GM13977 (cell line): ENCODE measurements around the gene HACD4.
"Not testable (repeated sequence)": the region's sequence is repeated elsewhere in the genome, so short reads cannot be mapped to it uniquely, and the experiment has no call there.

Experiments
- DNase-seq: peaks from one replicate; pipeline ENCODE4 v3.0.0; 2012; ENCODE audit warnings: low spot score
- CTCF ChIP-seq: IDR thresholded peaks from 2 replicates; pipeline ENCODE4 v1.5.1; 2012; ENCODE audit warnings: mild to moderate bottlenecking, control low read depth; ENCODE audit not compliant: insufficient read depth; ENCODE audit errors: extremely low read depth, missing control alignments
- in situ Hi-C: fragments of 300-500 bp; cut with MboI; formaldehyde crosslinking; loops from one replicate; pipeline ENCODE4 v1.12.0; 2022; ENCODE audit warnings: low sequenced_read_pairs, low pct_unique_long_range_greater_than_20kb, mixed read lengths, inconsistent platforms; ENCODE audit not compliant: unreplicated experiment

Gene HACD4

GRCh38 chr9:20985851-20986600 is 45.4 kb downstream of the HACD4 start:
- in situ Hi-C loops, result no loop called here
- no peak for TF ChIP-seq CTCF
- no peak for DNase-seq

- no peak for TF ChIP-seq CTCF
- no peak for DNase-seq
- in situ Hi-C loops, result no loop called here
Measured at GRCh38 chr9:20984506-20984905, 46.9 kb downstream of the HACD4 start.

GRCh38 chr9:20981486-20981885 is 50.0 kb downstream of the HACD4 start:
- no peak for DNase-seq
- in situ Hi-C loops, result no loop called here
- TF ChIP-seq CTCF, result no peak

- no peak for DNase-seq
- in situ Hi-C loops, result no loop called here
- no peak for TF ChIP-seq CTCF
Measured at GRCh38 chr9:20980832-20981455, 50.5 kb downstream of the HACD4 start.

- DNase-seq, result no peak
- TF ChIP-seq CTCF, result no peak
- in situ Hi-C loops, result no loop called here
Measured at GRCh38 chr9:20978249-20978648, 53.2 kb downstream of the HACD4 start.

GRCh38 chr9:20974191-20974938 is 57.1 kb downstream of the HACD4 start:
- in situ Hi-C loops, DNase-seq: not testable (repeated sequence)

GRCh38 chr9:20973246-20973947 is 58.0 kb downstream of the HACD4 start:
- in situ Hi-C loops, DNase-seq: not testable (repeated sequence)
